Measurements from ENCODE around the gene CCT7.

CCT7 gene

DNA sequence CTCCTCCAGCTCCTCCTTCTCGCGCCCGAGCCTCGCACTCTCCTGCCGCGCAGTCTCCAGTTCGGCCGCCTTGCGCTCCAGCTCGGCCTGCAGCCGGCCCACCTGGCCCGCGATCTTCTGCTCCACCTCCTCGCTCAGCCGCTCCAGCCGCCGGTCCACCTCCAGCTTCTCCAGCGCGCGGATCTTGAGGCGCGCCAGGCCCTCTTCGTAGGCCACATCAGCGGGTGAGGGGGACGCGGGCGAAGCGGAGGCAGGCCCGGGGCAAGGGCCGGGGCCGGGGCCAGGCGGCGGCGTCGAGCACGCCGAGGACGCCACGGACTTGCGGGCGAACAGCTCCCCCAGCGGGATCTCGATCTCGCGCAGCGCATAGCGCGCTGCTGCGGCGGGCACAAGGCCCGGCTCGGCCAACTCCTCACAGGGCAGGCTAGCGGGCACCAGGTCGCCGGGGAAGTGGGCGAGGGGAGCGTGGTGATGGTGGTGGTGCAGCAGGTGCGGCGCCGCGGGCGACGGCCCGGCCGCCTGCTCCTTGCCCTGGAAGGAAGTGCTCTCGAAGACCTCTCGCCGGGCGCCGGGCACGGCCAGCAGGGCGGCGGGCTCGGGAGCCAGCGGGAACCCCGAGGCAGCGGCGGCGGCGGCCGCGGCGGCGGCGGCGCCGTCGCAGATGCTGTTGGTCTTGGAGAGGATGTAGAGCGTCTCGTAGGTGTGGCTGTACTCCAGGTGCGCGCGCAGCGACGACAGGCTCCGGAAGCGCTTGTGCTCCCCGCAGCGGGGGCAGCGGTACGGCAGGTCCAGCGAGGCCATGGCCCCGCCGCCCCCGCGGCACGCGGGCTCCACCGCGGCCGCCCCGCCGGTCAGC is 35.0 kb downstream of the CCT7 start (continued):
- TF ChIP-seq ZNF280C (tag by site-specific recombination; IDR thresholded peaks at IDR 0.05) (no peak), ZNF843 (tag by site-specific recombination; IDR thresholded peaks at IDR 0.05) (no peak), ZNF239 (tag by site-specific recombination; IDR thresholded peaks at IDR 0.05) (no peak), ZNF394 (tag by site-specific recombination; IDR thresholded peaks at IDR 0.05; ENCODE audit: borderline replicate concordance) (peak; percentile 80; the same call in 1 of the 2 replicates), ZBTB8A (tag by site-specific recombination; IDR thresholded peaks at IDR 0.05) (peak; percentile 68), ZNF10 (tag by site-specific recombination; IDR thresholded peaks at IDR 0.05) (0 out of 2 replicates have a peak, but pooled peaks have one; percentile 21), ZNF335 (tag by site-specific recombination; conservative IDR thresholded peaks at IDR 0.05) (peak; percentile 42; the same call in 1 of the 2 replicates), ZNF610 (tag by site-specific recombination; IDR thresholded peaks at IDR 0.05; ENCODE audit: borderline replicate concordance) (no peak), ZNF560 (tag by site-specific recombination; IDR thresholded peaks at IDR 0.05; ENCODE audit: borderline replicate concordance) (peak; percentile 36; the same call in 1 of the 2 replicates), ZNF692 (tag by site-specific recombination; IDR thresholded peaks at IDR 0.05) (peak; percentile 13; the same call in 1 of the 2 replicates), KLF10 (tag by site-specific recombination; IDR thresholded peaks at IDR 0.05) (no peak), BCL11A (tag by site-specific recombination; IDR thresholded peaks at IDR 0.05; ENCODE audit: low read depth) (no peak), TRIM28 (IDR thresholded peaks at IDR 0.05; ENCODE audit: borderline replicate concordance, low read length) (no peak)
- TF ChIP-seq, protein P1, sequence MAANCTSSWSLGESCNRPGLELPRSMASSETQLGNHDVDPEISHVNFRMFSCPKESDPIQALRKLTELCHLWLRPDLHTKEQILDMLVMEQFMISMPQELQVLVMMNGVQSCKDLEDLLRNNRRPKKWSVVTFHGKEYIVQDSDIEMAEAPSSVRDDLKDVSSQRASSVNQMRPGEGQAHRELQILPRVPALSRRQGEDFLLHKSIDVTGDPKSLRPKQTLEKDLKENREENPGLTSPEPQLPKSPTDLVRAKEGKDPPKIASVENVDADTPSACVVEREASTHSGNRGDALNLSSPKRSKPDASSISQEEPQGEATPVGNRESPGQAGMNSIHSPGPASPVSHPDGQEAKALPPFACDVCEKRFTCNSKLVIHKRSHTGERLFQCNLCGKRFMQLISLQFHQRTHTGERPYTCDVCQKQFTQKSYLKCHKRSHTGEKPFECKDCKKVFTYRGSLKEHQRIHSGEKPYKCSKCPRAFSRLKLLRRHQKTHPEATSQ (tag by site-specific recombination; IDR thresholded peaks at IDR 0.05) = no peak

- peak; percentile 86 for TF ChIP-seq ZNF335 (tag by site-specific recombination; conservative IDR thresholded peaks at IDR 0.05)
- peak; percentile 95 for TF ChIP-seq PRDM10 (tag by site-specific recombination; IDR thresholded peaks at IDR 0.05)
- TF ChIP-seq ZNF768 (tag by site-specific recombination; IDR thresholded peaks at IDR 0.05) = no peak
- TF ChIP-seq GLIS2 (tag by site-specific recombination; IDR thresholded peaks at IDR 0.05) = peak; percentile 51
- TF ChIP-seq ZNF571 (tag by site-specific recombination; IDR thresholded peaks at IDR 0.05) = no peak
- TF ChIP-seq ZNF600 (tag by site-specific recombination; IDR thresholded peaks at IDR 0.05) = peak; percentile 13; the same call in 1 of the 2 replicates
- TF ChIP-seq ZBTB17 (tag by site-specific recombination; IDR thresholded peaks at IDR 0.05) = peak; percentile 29
- no peak for TF ChIP-seq YY2 (tag by site-specific recombination; IDR thresholded peaks at IDR 0.05)
- TF ChIP-seq KLF16 (tag by site-specific recombination; IDR thresholded peaks at IDR 0.05) = peak; percentile 71
- TF ChIP-seq ZNF510 (tag by site-specific recombination; IDR thresholded peaks at IDR 0.05; ENCODE audit: insufficient replicate concordance) = no peak
- H3K4me3 ChIP-seq (ENCODE audit: low read depth, low read length) = peak overlapping the region; percentile 29
- peaks cover 4% of the 10 kb centered on the region; the same call in 1 of the 2 replicates for H3K4me1 ChIP-seq (ENCODE audit: control insufficient read depth, insufficient read depth, low read length)
- no peaks in the 10 kb centered on the region for H3K9me3 ChIP-seq (ENCODE audit: control insufficient read depth, insufficient read depth, low read depth, low read length)
- H3K27ac ChIP-seq (ENCODE audit: extremely low read depth, low read depth, low read length) = peak overlapping the region; percentile 53; the same call in 1 of the 2 replicates
- ChIA-PET POLR2A (no interaction called here), CTCF (interaction anchor here (2.3 kb wide), 1 partner anchor 20 kb away, joined by 10 read pairs; no protein-coding TSS in a partner anchor)
- peaks cover 0 to 21% of the 10 kb centered on the region in 2 experiments; a peak in 2 of 3 replicates for H3K36me3 ChIP-seq (ENCODE audit: control insufficient read depth in 2 of 2, insufficient read depth in 1 of 2, low read length in 2 of 2)
Observed at GRCh38 chr2:73269686-73270465, 35.8 kb downstream of the CCT7 start.

Data from HEK293 (cell line).